ENCODE results near the gene HRH3. TPM values are rescaled to one million over a fixed set of nuclear protein-coding genes. Genes with fewer than 3 reads are reported as not detected.

HRH3 gene
- total RNA-seq, 3 donors from 2014 or later (not counting 1 experiment from before 2014, with no cell fraction given), result not detected

DNA sequence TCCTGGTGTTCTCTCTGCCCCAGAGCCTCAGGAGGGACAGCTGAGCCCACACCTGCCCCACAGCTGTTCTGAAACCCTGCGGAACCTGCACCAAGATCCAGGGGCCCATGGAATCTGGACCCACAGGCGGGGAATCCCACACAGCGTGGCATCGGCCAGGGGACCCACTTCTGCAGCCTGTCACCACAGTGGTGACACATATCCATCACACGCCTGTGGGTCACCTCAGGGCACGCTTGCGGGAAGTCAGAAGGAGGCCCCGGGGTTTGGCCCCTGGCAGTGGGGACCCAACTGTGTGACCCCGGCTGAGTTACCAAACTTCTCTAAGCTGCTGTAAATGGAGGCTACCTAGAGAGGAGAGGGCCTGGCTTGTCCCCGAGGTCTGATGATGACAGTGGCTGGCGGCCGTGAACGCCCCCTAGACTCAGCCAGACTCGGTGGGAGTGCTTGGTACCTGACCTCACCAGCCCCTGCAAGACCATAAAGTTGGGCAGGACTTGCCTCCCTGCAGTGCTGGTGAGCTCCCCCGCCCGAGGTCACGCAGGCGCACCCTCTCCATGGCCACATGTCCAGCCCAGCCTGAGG lies 2.3 kb upstream of the HRH3 start:
- intact Hi-C loops (cut with micrococcal nuclease), result no loop called here
- TF ChIP-seq CTCF (IDR thresholded peaks at IDR 0.05), result no peak
- no peaks in the 10 kb centered on the region for H3K9me3 ChIP-seq (ENCODE audit: control insufficient read depth, insufficient read depth, low read length)
- H3K4me1 ChIP-seq (ENCODE audit: control insufficient read depth, insufficient read depth, low read length), result peaks cover 6% of the 10 kb centered on the region
- no peaks in the 10 kb centered on the region for H3K36me3 ChIP-seq (ENCODE audit: control insufficient read depth, insufficient read depth, low read length)
- peaks cover 31% of the 10 kb centered on the region for H3K27me3 ChIP-seq (ENCODE audit: control insufficient read depth, insufficient read depth, low read length)
- ATAC-seq, result no peak
- no peak overlapping the region for H3K4me3 ChIP-seq (ENCODE audit: low read length)
- WGBS (ENCODE audit: insufficient coverage), result 89% methylated on average over 18 of the region's 18 CpGs
- no peak overlapping the region for H3K4me3 Mint-ChIP-seq
- H3K27me3 Mint-ChIP-seq (ENCODE audit: low read depth in 2 of 2), result peaks cover 29 to 45% of the 10 kb centered on the region in 2 donors
- no peak overlapping the region for H3K27ac ChIP-seq (ENCODE audit: low read length)
- DNase-seq, result no peak
- H3K4me1 Mint-ChIP-seq, result peaks cover 0 to 4% of the 10 kb centered on the region in 2 donors
- no peak overlapping the region for H3K27ac Mint-ChIP-seq
- H3K9me3 Mint-ChIP-seq, result no peaks in the 10 kb centered on the region
- H3K36me3 Mint-ChIP-seq, result no peaks in the 10 kb centered on the region

DNA sequence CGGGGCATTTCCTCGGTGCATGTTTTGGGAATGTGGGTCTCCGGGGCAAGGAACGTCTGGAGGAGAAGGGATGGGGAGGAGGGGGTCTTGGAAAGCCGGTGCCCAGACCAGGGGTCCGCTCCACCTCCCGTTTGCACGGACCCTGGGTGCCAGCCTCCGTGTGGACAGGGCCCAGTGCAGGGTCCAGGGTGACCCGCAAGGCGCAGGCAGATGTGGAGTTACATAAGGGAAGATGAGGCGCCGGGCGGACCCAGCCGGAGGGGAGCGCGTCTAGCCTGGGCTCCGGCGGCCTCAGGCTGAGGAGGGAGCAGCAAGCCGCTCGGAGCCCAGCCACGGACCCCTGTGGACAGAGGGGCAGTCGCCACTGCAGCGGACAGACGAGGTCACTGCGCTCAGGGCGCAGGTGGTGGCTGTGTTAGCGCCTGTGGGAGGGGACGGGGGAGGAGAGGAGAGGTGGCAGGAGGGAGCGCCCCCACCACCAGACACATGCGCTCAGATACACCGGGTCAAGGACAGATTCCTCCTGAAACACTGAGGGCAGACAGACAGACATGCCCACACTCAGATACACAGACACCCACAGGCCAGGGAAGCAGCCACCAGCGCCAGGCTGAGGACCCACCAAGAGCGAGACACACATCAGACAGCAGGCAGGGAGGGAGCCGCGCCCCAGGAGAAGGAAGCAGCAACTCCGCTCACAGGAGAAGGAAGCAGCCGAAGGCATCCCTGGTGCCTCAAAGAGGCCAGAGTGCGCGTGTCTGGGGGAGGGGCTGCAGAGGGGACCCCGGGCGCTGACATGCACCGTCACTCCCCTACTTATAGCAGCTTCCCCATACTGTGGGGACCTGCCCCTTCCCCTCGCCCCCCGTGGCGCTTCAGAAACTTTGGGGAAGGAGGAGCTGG lies 839 bp upstream of the HRH3 start:
- no peak for ATAC-seq
- Mint-ChIP-seq H3K27me3 (ENCODE audit: low read depth in 2 of 2) (peaks cover 29 to 45% of the 10 kb centered on the region in 2 donors), H3K27ac (no peak overlapping the region), H3K9me3 (no peaks in the 10 kb centered on the region), H3K4me3 (peak overlapping the region; percentile 25), H3K36me3 (no peaks in the 10 kb centered on the region), H3K4me1 (peaks cover 0 to 4% of the 10 kb centered on the region in 2 donors)
- peaks cover 31% of the 10 kb centered on the region for H3K27me3 ChIP-seq (ENCODE audit: control insufficient read depth, insufficient read depth, low read length)
- no peak overlapping the region for H3K27ac ChIP-seq (ENCODE audit: low read length)
- TF ChIP-seq CTCF (IDR thresholded peaks at IDR 0.05), result no peak
- no peaks in the 10 kb centered on the region for H3K36me3 ChIP-seq (ENCODE audit: control insufficient read depth, insufficient read depth, low read length)
- no peaks in the 10 kb centered on the region for H3K9me3 ChIP-seq (ENCODE audit: control insufficient read depth, insufficient read depth, low read length)
- no peak overlapping the region for H3K4me3 ChIP-seq (ENCODE audit: low read length)
- no peak for DNase-seq
- WGBS (ENCODE audit: insufficient coverage), result 6% methylated on average over 38 of the region's 46 CpGs
- H3K4me1 ChIP-seq (ENCODE audit: control insufficient read depth, insufficient read depth, low read length), result peaks cover 6% of the 10 kb centered on the region
- intact Hi-C loops (cut with micrococcal nuclease), result no loop called here

DNA sequence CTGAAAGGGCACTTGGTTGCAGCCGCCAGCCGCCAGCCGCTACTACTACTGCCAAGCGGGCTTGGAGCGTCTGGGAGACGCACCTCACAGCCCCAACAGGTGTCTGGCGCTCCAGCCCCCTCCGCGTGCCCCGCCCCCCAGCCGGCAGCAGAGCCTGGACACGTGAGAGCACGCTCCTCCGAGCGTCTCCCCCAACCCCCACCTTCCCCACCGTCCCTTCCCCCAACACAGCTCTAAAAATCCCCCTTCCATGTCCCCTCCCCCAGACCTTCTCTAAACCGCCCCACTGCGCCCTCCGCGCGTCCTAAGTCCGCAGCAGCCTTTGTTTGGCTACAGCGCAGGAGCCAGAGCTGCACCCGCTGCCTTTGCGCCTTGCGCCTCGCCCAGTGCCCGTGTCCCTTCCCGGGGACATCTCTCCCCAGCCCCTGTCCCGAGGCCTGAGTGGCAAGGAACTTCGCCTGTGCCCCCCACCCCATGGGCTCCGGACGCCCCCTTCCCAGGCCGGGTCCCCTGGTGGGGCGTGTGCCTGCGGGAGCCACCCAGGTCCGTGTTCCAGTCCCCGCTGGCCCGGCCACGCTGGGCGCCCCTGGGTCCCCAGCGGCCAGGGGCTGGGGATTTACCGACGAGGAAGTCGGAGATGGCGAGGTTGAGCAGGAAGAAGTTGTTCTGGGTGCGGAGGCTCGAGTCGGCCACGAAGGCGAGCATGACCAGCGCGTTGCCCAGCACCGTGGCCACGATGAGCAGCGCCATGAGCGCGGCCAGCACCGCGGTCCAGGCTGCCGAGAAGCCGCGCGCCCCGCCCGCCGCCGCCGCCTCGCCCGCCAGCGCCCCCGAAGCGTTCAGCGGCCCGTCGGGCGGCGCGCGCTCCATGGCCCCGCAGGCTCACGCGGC lies 732 bp downstream of the HRH3 start:
- Histone ChIP-seq H3K4me3 (ENCODE audit: low read length) (no peak overlapping the region), H3K27me3 (ENCODE audit: control insufficient read depth, insufficient read depth, low read length) (peaks cover 31% of the 10 kb centered on the region), H3K36me3 (ENCODE audit: control insufficient read depth, insufficient read depth, low read length) (no peaks in the 10 kb centered on the region), H3K27ac (ENCODE audit: low read length) (no peak overlapping the region), H3K9me3 (ENCODE audit: control insufficient read depth, insufficient read depth, low read length) (no peaks in the 10 kb centered on the region), H3K4me1 (ENCODE audit: control insufficient read depth, insufficient read depth, low read length) (peaks cover 6% of the 10 kb centered on the region)
- peak overlapping the region; percentile 72 for H3K4me3 Mint-ChIP-seq
- 5% methylated on average over 84 of the region's 84 CpGs for WGBS (ENCODE audit: insufficient coverage)
- DNase-seq (no peak), ATAC-seq (peak in 2 of 3 donors; percentile 29 to 50)
- H3K4me1 Mint-ChIP-seq, result peaks cover 0 to 4% of the 10 kb centered on the region in 2 donors
- H3K27ac Mint-ChIP-seq, result no peak overlapping the region
- no peaks in the 10 kb centered on the region for H3K36me3 Mint-ChIP-seq
- H3K27me3 Mint-ChIP-seq (ENCODE audit: low read depth in 2 of 2), result peaks cover 17 to 38% of the 10 kb centered on the region in 2 donors
- TF ChIP-seq CTCF (IDR thresholded peaks at IDR 0.05), result no peak
- intact Hi-C loops (cut with micrococcal nuclease), result no loop called here
- no peaks in the 10 kb centered on the region for H3K9me3 Mint-ChIP-seq

Data from natural killer cell (primary cell).